IMR-90 (cell line): Measurements from ENCODE around the gene SYTL3. TPM values are rescaled to one million over a fixed set of nuclear protein-coding genes. Genes with fewer than 3 reads are reported as not detected.

Source experiments
- ATAC-seq: fragments of 200-7000 bp; cut with Tn5 transposase; 2 replicates; pipeline ENCODE4 v1.9.1; 2020; ENCODE audit warnings: low read depth, mild to moderate bottlenecking, moderate library complexity
- BruUV-seq: library from RNA; stranded (reverse); fragments of 400-500 nt; replicated peaks from 2 replicates; lab custom pipeline; 2021; lab: Mats Ljungman, UMichigan
- CTCF ChIA-PET: fragments of 300-600 bp; formaldehyde crosslinking; extraction: SDS; loops from one replicate; lab custom pipeline; 2021; ENCODE audit warnings: antibody characterized with exemption; lab: Yijun Ruan, JAX
- POLR2A ChIA-PET: fragments of 300-600 bp; sonication (Branson Sonifier 250); formaldehyde crosslinking; loops from one replicate; lab custom pipeline; 2022; ENCODE audit warnings: antibody characterized with exemption; ENCODE audit not compliant: unreplicated experiment; lab: Charles Lee
- DNase-seq: peaks from one replicate; pipeline ENCODE4 v3.0.0; 2013
- H2AFZ ChIP-seq: replicated peaks from 2 replicates; pipeline ENCODE3; 2013; ENCODE audit warnings: low read length, mild to moderate bottlenecking; ENCODE audit not compliant: poor library complexity
- H2AK5ac ChIP-seq: 2 replicates; pipeline ENCODE4 v1.6.1; 2013; ENCODE audit warnings: low read depth, low read length, inconsistent platforms
- H2AK9ac ChIP-seq: replicated peaks from 2 replicates; pipeline ENCODE3; 2013; ENCODE audit warnings: mild to moderate bottlenecking, low read depth, low read length, moderate library complexity; ENCODE audit not compliant: poor library complexity
- H2BK120ac ChIP-seq: 2 replicates; pipeline ENCODE4 v1.6.1; 2013; ENCODE audit warnings: low read depth, low read length, inconsistent platforms
- H2BK15ac ChIP-seq: 3 replicates; pipeline ENCODE4 v1.6.1; 2013; ENCODE audit warnings: low read depth, low read length, inconsistent platforms
- H2BK20ac ChIP-seq: 2 replicates; pipeline ENCODE4 v1.6.1; 2013; ENCODE audit warnings: low read depth, mild to moderate bottlenecking, inconsistent platforms, low read length, moderate library complexity
- H2BK5ac ChIP-seq: 2 replicates; pipeline ENCODE4 v1.6.1; 2013; ENCODE audit warnings: mild to moderate bottlenecking, low read depth, low read length, inconsistent platforms; ENCODE audit not compliant: poor library complexity, severe bottlenecking
- H3K14ac ChIP-seq: replicated peaks from 2 replicates; pipeline ENCODE4 v1.6.1; 2013; ENCODE audit warnings: low read depth, low read length, inconsistent platforms
- H3K18ac ChIP-seq: 2 replicates; pipeline ENCODE4 v1.6.1; 2013; ENCODE audit warnings: low read depth, low read length, control low read depth
- H3K23ac ChIP-seq: 2 replicates; pipeline ENCODE4 v1.6.1; 2013; ENCODE audit warnings: low read depth, low read length, inconsistent platforms
- H3K27ac ChIP-seq: 2 replicates; pipeline ENCODE4 v1.5.1; 2013; ENCODE audit warnings: mild to moderate bottlenecking, control low read depth, low read length; ENCODE audit not compliant: insufficient read depth
- H3K27me3 ChIP-seq: 2 replicates; pipeline ENCODE4 v1.6.1; 2013; ENCODE audit warnings: low read length; ENCODE audit not compliant: control insufficient read depth, insufficient read depth
- H3K36me3 ChIP-seq: 2 replicates; pipeline ENCODE4 v1.6.1; 2013; ENCODE audit warnings: low read length, mixed read lengths; ENCODE audit not compliant: control insufficient read depth, insufficient read depth
- H3K4ac ChIP-seq: 2 replicates; pipeline ENCODE4 v1.6.1; 2013; ENCODE audit warnings: low read depth, low read length, inconsistent platforms
- H3K4me1 ChIP-seq: 2 replicates; pipeline ENCODE4 v1.6.1; 2013; ENCODE audit warnings: low read length, mixed read lengths; ENCODE audit not compliant: control insufficient read depth, insufficient read depth
- H3K4me2 ChIP-seq: 2 replicates; pipeline ENCODE4 v1.6.1; 2013; ENCODE audit warnings: low read depth, mild to moderate bottlenecking, control low read depth, low read length, moderate library complexity
- H3K4me3 ChIP-seq: 2 replicates; pipeline ENCODE4 v1.5.1; 2013; ENCODE audit warnings: low read depth, mild to moderate bottlenecking, control low read depth, low read length, moderate library complexity; ENCODE audit not compliant: insufficient read depth
- H3K56ac ChIP-seq: 2 replicates; pipeline ENCODE4 v1.6.1; 2013; ENCODE audit warnings: low read length, inconsistent platforms; ENCODE audit not compliant: insufficient read depth; ENCODE audit errors: extremely low read depth
- H3K79me1 ChIP-seq, 2 experiments: 2 replicates each; pipeline ENCODE4 v1.6.1; 2013; ENCODE audit warnings: low read length in 2 of 2, inconsistent platforms in 1 of 2, low read depth in 1 of 2
- H3K9ac ChIP-seq: 2 replicates; pipeline ENCODE4 v1.6.1; 2013; ENCODE audit warnings: low read depth, low read length, control low read depth
- H3K9me1 ChIP-seq: 2 replicates; pipeline ENCODE4 v1.6.1; 2013; ENCODE audit warnings: low read length, inconsistent platforms; ENCODE audit not compliant: insufficient read depth
- H3K9me3 ChIP-seq: 2 replicates; pipeline ENCODE4 v1.6.1; 2013; ENCODE audit warnings: low read length; ENCODE audit not compliant: control insufficient read depth, insufficient read depth
- H4K20me1 ChIP-seq: 2 replicates; pipeline ENCODE4 v1.6.1; 2013; ENCODE audit warnings: low read length, inconsistent platforms; ENCODE audit not compliant: insufficient read depth
- H4K5ac ChIP-seq: 2 replicates; pipeline ENCODE4 v1.6.1; 2013; ENCODE audit warnings: mild to moderate bottlenecking, low read depth, low read length, control low read depth
- H4K8ac ChIP-seq, 2 experiments: 2 replicates each; pipeline ENCODE4 v1.6.1; 2013; ENCODE audit warnings: low read depth in 2 of 2, low read length in 2 of 2, control low read depth in 1 of 2, inconsistent platforms in 1 of 2
- H4K91ac ChIP-seq: 2 replicates; pipeline ENCODE4 v1.6.1; 2013; ENCODE audit warnings: low read depth, low read length, inconsistent platforms; ENCODE audit not compliant: insufficient read depth
- BHLHE40 ChIP-seq: fragments of 150-350 bp; IDR thresholded peaks from 2 replicates; pipeline ENCODE4 v1.6.1; 2016; ENCODE audit warnings: mild to moderate bottlenecking, low read depth, low read length
- CEBPB ChIP-seq: IDR thresholded peaks from 2 replicates; pipeline ENCODE4 v1.6.1; 2012; ENCODE audit warnings: low read depth, low read length, improper control_type of control experiment
- CHD1 ChIP-seq: IDR thresholded peaks from 2 replicates; pipeline ENCODE4 v1.6.1; 2012; ENCODE audit warnings: low read depth, low read length, improper control_type of control experiment
- CTCF ChIP-seq: conservative IDR thresholded peaks from 2 replicates; pipeline ENCODE4 v1.5.1; 2012; ENCODE audit warnings: mild to moderate bottlenecking, low read depth, low read length, improper control_type of control experiment
- ELK1 ChIP-seq: fragments of 150-350 bp; IDR thresholded peaks from 2 replicates; pipeline ENCODE4 v1.6.1; 2016; ENCODE audit warnings: low read depth, mild to moderate bottlenecking, low read length, moderate library complexity, borderline replicate concordance
- FOS ChIP-seq: fragments of 150-350 bp; IDR thresholded peaks from 2 replicates; pipeline ENCODE4 v1.6.1; 2016; ENCODE audit warnings: low read depth, low read length
- MAFK ChIP-seq: IDR thresholded peaks from 2 replicates; pipeline ENCODE4 v1.6.1; 2012; ENCODE audit warnings: low read depth, low read length, improper control_type of control experiment
- MAZ ChIP-seq: IDR thresholded peaks from 2 replicates; pipeline ENCODE4 v1.6.1; 2012; ENCODE audit warnings: low read depth, mild to moderate bottlenecking, low read length, improper control_type of control experiment, moderate library complexity, borderline replicate concordance
- MXI1 ChIP-seq: IDR thresholded peaks from 2 replicates; pipeline ENCODE4 v1.6.1; 2012; ENCODE audit warnings: low read depth, mild to moderate bottlenecking, low read length, moderate library complexity, borderline replicate concordance
- NFE2L2 ChIP-seq: fragments of 150-350 bp; IDR thresholded peaks from 2 replicates; pipeline ENCODE4 v1.6.1; 2016; ENCODE audit warnings: low read depth, mild to moderate bottlenecking, low read length
- POLR2A ChIP-seq: IDR thresholded peaks from 2 replicates; pipeline ENCODE4 v1.6.1; 2012; ENCODE audit warnings: mild to moderate bottlenecking, low read depth, low read length
- RAD21 ChIP-seq: IDR thresholded peaks from 2 replicates; pipeline ENCODE4 v1.6.1; 2012; ENCODE audit warnings: low read length, improper control_type of control experiment
- RCOR1 ChIP-seq: IDR thresholded peaks from 2 replicates; pipeline ENCODE4 v1.6.1; 2012; ENCODE audit warnings: mild to moderate bottlenecking, low read length, improper control_type of control experiment; ENCODE audit not compliant: insufficient replicate concordance
- RFX5 ChIP-seq: IDR thresholded peaks from 2 replicates; pipeline ENCODE4 v1.8.0; 2012; ENCODE audit warnings: low read depth, mild to moderate bottlenecking, low read length, moderate library complexity
- SMC3 ChIP-seq: fragments of 150-350 bp; IDR thresholded peaks from 2 replicates; pipeline ENCODE4 v1.6.1; 2016; ENCODE audit warnings: low read depth, mild to moderate bottlenecking, antibody characterized with exemption, low read length, moderate library complexity
- USF2 ChIP-seq: fragments of 150-350 bp; IDR thresholded peaks from 2 replicates; pipeline ENCODE4 v1.6.1; 2017; ENCODE audit warnings: mild to moderate bottlenecking, antibody characterized with exemption, low read length, low read depth
- WGBS, 2 experiments: methylation state at CpG; one replicate each; pipeline versions ENCODE4 v1.1.5 to v1.1.7; 2013; ENCODE audit warnings: missing lambda C conversion rate in 2 of 2; ENCODE audit not compliant: insufficient read length in 1 of 2; ENCODE audit errors: extremely low coverage in 2 of 2; 5-methylcytosine and 5-hydroxymethylcytosine counted together
- dilution Hi-C: fragments of 300-500 bp; cut with HindIII; formaldehyde crosslinking; loops from one replicate; pipeline ENCODE4 v1.14.3; 2018; ENCODE audit warnings: low sequenced_read_pairs; ENCODE audit not compliant: unreplicated experiment
- in situ Hi-C: fragments of 300-500 bp; cut with MboI; formaldehyde crosslinking; loops from 3 replicates; pipeline ENCODE4 v1.14.3; 2019; ENCODE audit warnings: low sequenced_read_pairs, inconsistent platforms, mixed read lengths
- intact Hi-C: fragments of 100-400 bp; cut with micrococcal nuclease; formaldehyde crosslinking; loops from 2 replicates; pipeline ENCODE4 v1.10.0; 2022
- polyA plus RNA-seq, 3 experiments: library from polyadenylated mRNA; depleted of rRNA; stranded (reverse); fragments of >200 nt; gene quantifications; 2 replicates each; pipeline ENCODE4 v1.2.3, GENCODE V29; 2012; ENCODE audit warnings: low replicate concordance in 1 of 3
- total RNA-seq: library from RNA; depleted of rRNA; stranded (reverse); fragments of >200 nt; gene quantifications from 2 replicates; pipeline ENCODE4 v1.2.3, GENCODE V29; 2012

The SYTL3 gene
- total and polyA plus RNA-seq, 2 of the 4 experiments (the other 2 are of a cell fraction): 2.9 to 4.3 TPM

- H3K23ac ChIP-seq: no peak overlapping the region
- H2BK15ac ChIP-seq: no peak overlapping the region
- in situ Hi-C loops (no loop called here), intact Hi-C loops (no loop called here), dilution Hi-C loops (no loop called here)
- no peak overlapping the region for H4K91ac ChIP-seq
- peaks cover 19 to 26% of the 10 kb centered on the region in 2 experiments for H3K79me1 ChIP-seq
- no peak overlapping the region for H4K5ac ChIP-seq
- H2BK20ac ChIP-seq: no peak overlapping the region
- ChIA-PET POLR2A (no interaction called here), CTCF (no interaction called here)
- no peaks in the 10 kb centered on the region for H3K27me3 ChIP-seq
- H4K20me1 ChIP-seq: no peaks in the 10 kb centered on the region
- H3K9ac ChIP-seq: no peak overlapping the region
- no peak overlapping the region for H3K4ac ChIP-seq
- H3K9me3 ChIP-seq: no peaks in the 10 kb centered on the region
- peaks cover 39% of the 10 kb centered on the region for H3K36me3 ChIP-seq
- H3K9me1 ChIP-seq: peaks cover 5% of the 10 kb centered on the region; the same call in 1 of the 2 replicates
- no peak overlapping the region for H3K18ac ChIP-seq
- H2AK5ac ChIP-seq: no peak overlapping the region
- no peak overlapping the region for H3K27ac ChIP-seq
- TF ChIP-seq RCOR1: no peak
- no peak for TF ChIP-seq MXI1
- TF ChIP-seq NFE2L2: no peak
- TF ChIP-seq ELK1: no peak
- no peak for TF ChIP-seq BHLHE40
- TF ChIP-seq SMC3: no peak
- TF ChIP-seq CTCF: no peak
- TF ChIP-seq RAD21: no peak
- TF ChIP-seq MAZ: no peak
- no peak for TF ChIP-seq MAFK
- no peak for TF ChIP-seq FOS
- TF ChIP-seq RFX5: no peak
- no peak for TF ChIP-seq POLR2A
- TF ChIP-seq CHD1: no peak
- no peak for TF ChIP-seq CEBPB
- TF ChIP-seq USF2: no peak
- no peak for DNase-seq
- H2BK120ac ChIP-seq: no peak overlapping the region
- no peak for ATAC-seq
- no peak overlapping the region for H2AK9ac ChIP-seq
- no peak overlapping the region for H4K8ac ChIP-seq
- no peak overlapping the region for H2AFZ ChIP-seq
- H3K56ac ChIP-seq: no peak overlapping the region
- H3K4me3 ChIP-seq: no peak overlapping the region
- H3K14ac ChIP-seq: no peak overlapping the region
- no peak overlapping the region for H3K4me2 ChIP-seq
- H2BK5ac ChIP-seq: no peak overlapping the region
- 100% methylated on average over 2 of the region's 5 CpGs; no CpG with 5 or more reads in 1 of the 2 experiments for WGBS, 2 experiments
- no TSS peak for BruUV-seq
- no peaks in the 10 kb centered on the region for H3K4me1 ChIP-seq
Measured at GRCh38 chr6:158775832-158776231, 126.0 kb downstream of the SYTL3 start.
